Uterus (tissue), 4 donors: ENCODE results near the gene CKS1B. TPM values are rescaled to one million over a fixed set of nuclear protein-coding genes. Genes with fewer than 3 reads are reported as not detected.
"Not testable (repeated sequence)": the region's sequence is repeated elsewhere in the genome, so short reads cannot be mapped to it uniquely, and the experiment has no call there.

Experiments
- DNase-seq, 2 donors: peaks; one replicate each; pipeline ENCODE4 v3.0.0-alpha.2; 2019 to 2020
- H3K27ac ChIP-seq, 2 donors: fragments of 200-600 bp; sonication (generic); 1 replicate in 1 of 2; 2 replicates in 1 of 2; pipeline ENCODE4 v1.5.1; 2016 to 2018
- H3K27me3 ChIP-seq, 2 donors: fragments of 200-600 bp; sonication (generic); one replicate each; pipeline ENCODE4 v1.5.1; 2018 to 2019; ENCODE audit warnings: control low read depth in 1 of 2
- H3K36me3 ChIP-seq, 2 donors: fragments of 200-600 bp; sonication (generic); one replicate each; pipeline ENCODE4 v1.5.1; 2019; ENCODE audit warnings: control low read depth in 1 of 2
- H3K4me1 ChIP-seq, 2 donors: fragments of 200-600 bp; sonication (generic); one replicate each; pipeline ENCODE4 v1.5.1; 2018 to 2019; ENCODE audit warnings: control low read depth in 1 of 2
- H3K4me3 ChIP-seq, 2 donors: fragments of 200-600 bp; sonication (generic); 1 replicate in 1 of 2; 2 replicates in 1 of 2; pipeline ENCODE4 v1.5.1; 2018 to 2019; ENCODE audit warnings: mild to moderate bottlenecking in 1 of 2
- H3K9me3 ChIP-seq, 2 donors: fragments of 200-600 bp; sonication (generic); one replicate each; pipeline ENCODE4 v1.5.1; 2019; ENCODE audit warnings: control low read depth in 1 of 2
- POLR2A ChIP-seq, 2 donors: fragments of 450-650 bp; IDR thresholded peaks; one replicate each; pipeline ENCODE4 v1.6.1; 2016; ENCODE audit warnings: antibody characterized with exemption in 2 of 2, mild to moderate bottlenecking in 1 of 2, moderate library complexity in 1 of 2
- intact Hi-C: fragments of 100-400 bp; cut with DNase I; formaldehyde crosslinking; loops from one replicate; pipeline ENCODE4 v1.15.1; 2023; ENCODE audit warnings: low total_unique reads
- total RNA-seq, 4 donors: library from RNA; depleted of rRNA in 3 of 4; stranded (reverse); fragments of >200 nt in 3 of 4; gene quantifications; one replicate each; pipeline versions ENCODE4 v1.1.0 to v1.2.4, GENCODE V29; 2014 to 2023
- TF ChIP-seq, protein P1 (sequence below), 4 experiments: fragments of 200-600 bp in 2 of 4; fragments of 450-650 bp in 2 of 4; sonication (generic) in 2 of 4; IDR thresholded peaks; one replicate each; pipeline ENCODE4 v1.5.1; 2016 to 2019; ENCODE audit warnings: antibody characterized with exemption in 4 of 4, mild to moderate bottlenecking in 2 of 4, moderate library complexity in 1 of 4
- donor health status: DM: yes; HTN: yes; CAD: no.

Gene CKS1B
- total RNA-seq, 4 donors from 2014 or later = 14.1 to 52.7 (median 22.8) TPM

DNA sequence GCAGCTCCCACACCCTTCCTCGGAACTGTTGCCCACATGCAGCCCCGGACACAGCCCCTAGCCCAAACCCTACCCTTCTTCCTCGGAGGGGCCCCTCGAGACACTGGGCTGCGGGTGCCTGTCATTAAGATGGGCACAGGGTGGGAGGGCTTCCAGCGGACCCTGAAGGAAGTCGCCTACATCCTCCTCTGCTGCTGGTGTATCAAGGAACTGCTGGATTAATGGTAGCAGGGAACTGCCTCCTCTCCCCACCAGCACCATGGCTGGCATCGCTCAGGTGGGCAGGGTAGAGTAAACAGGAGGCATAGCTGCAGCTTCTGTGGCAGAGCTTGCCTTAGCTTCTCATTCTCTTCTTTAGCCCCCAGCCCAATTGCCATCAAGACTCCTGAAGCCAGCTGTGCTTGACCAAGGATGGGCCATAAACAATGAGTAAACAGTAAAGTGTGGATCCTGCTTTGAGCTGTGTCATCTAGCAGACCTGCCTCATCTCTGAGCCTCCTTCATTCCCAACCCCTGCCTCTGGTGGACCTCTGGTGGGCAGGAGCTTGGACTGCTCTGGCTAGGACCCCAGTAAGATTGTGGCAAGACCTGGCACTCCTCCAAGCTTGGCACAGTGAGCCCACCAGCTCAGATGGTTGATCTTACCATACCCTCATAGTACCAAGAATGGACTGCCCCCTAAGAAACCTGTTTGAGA is 19.2 kb downstream of the CKS1B start, which contains the start of gene LENEP:
LENEP (plus strand) TSS at position 15 of the 697 bp plus-strand sequence; CDS start at position 37, 22 bp downstream.
- Histone ChIP-seq H3K36me3 (no peaks in the 10 kb centered on the region), H3K4me1 (peaks cover 0 to 2% of the 10 kb centered on the region in 2 donors), H3K27ac (no peak within 1 kb of the TSS), H3K9me3 (no peaks in the 10 kb centered on the region), H3K4me3 (no peak within 1 kb of the TSS), H3K27me3 (no peaks in the 10 kb centered on the region)
- no peak for DNase-seq
- intact Hi-C loops = no loop called here
- TF ChIP-seq, protein P1, sequence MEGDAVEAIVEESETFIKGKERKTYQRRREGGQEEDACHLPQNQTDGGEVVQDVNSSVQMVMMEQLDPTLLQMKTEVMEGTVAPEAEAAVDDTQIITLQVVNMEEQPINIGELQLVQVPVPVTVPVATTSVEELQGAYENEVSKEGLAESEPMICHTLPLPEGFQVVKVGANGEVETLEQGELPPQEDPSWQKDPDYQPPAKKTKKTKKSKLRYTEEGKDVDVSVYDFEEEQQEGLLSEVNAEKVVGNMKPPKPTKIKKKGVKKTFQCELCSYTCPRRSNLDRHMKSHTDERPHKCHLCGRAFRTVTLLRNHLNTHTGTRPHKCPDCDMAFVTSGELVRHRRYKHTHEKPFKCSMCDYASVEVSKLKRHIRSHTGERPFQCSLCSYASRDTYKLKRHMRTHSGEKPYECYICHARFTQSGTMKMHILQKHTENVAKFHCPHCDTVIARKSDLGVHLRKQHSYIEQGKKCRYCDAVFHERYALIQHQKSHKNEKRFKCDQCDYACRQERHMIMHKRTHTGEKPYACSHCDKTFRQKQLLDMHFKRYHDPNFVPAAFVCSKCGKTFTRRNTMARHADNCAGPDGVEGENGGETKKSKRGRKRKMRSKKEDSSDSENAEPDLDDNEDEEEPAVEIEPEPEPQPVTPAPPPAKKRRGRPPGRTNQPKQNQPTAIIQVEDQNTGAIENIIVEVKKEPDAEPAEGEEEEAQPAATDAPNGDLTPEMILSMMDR (IDR thresholded peaks at IDR 0.05) = no peak
- TF ChIP-seq POLR2A (IDR thresholded peaks at IDR 0.05) = no peak

DNA sequence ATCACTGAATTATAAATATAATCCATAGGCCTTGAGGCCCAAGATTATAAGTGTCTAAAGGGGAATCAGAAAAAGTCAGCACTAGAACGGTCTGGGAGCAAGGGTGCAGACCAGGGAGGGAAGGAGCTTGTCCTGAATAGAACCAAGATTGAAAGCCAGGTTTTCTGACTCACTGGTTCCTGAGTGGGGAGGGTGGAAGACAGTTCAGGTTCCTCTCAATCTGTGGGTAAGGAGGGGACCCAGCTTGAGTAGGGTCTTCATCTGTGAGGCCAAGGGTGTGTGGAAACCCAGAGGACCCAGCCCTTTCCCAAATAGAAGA is 19.7 kb downstream of the CKS1B start:
- Histone ChIP-seq H3K27ac (no peak overlapping the region), H3K4me3 (no peak overlapping the region), H3K36me3 (no peaks in the 10 kb centered on the region), H3K27me3 (no peaks in the 10 kb centered on the region), H3K4me1 (peaks cover 0 to under 1% of the 10 kb centered on the region in 2 donors), H3K9me3 (no peaks in the 10 kb centered on the region)
- TF ChIP-seq POLR2A (IDR thresholded peaks at IDR 0.05) = no peak
- TF ChIP-seq, protein P1 (IDR thresholded peaks at IDR 0.05) = no peak
- DNase-seq = no peak
- intact Hi-C loops = no loop called here

DNA sequence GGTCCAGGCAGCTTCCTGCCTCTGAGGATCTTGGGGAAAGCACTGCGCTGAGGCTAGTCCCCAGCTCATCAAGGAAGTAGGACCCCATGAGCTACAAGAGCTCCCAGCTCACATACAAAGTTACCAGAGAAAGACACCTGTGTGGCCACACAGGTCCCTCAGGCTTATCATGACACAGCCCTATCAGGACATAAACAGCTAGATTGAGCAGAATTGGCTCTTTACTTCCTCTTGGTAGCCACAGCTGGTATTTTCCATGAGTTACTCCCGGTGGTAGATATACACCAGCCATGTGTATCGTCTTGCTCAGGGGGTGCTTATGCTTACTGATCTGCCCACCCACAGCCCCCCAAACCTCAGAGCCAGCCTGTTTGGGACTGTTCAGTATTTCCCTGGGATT is 20.1 kb downstream of the CKS1B start:
- Histone ChIP-seq H3K27me3 (no peaks in the 10 kb centered on the region), H3K4me1 (peaks cover 0 to 4% of the 10 kb centered on the region in 2 donors), H3K9me3 (no peaks in the 10 kb centered on the region), H3K36me3 (no peaks in the 10 kb centered on the region), H3K4me3 (no peak overlapping the region), H3K27ac (no peak overlapping the region)
- intact Hi-C loops = no loop called here
- TF ChIP-seq, protein P1 (IDR thresholded peaks at IDR 0.05) = no peak
- no peak for TF ChIP-seq POLR2A (IDR thresholded peaks at IDR 0.05)
- DNase-seq = no peak

GRCh38 chr1:154995301-154995983 is 21.0 kb downstream of the CKS1B start:
- peak; percentile 66 to 76 for DNase-seq
- H3K36me3 ChIP-seq, H3K27ac ChIP-seq, intact Hi-C loops, H3K27me3 ChIP-seq, H3K9me3 ChIP-seq, H3K4me3 ChIP-seq: not testable (repeated sequence)
- TF ChIP-seq, protein P1 (IDR thresholded peaks at IDR 0.05) = peak; percentile 24 to 43 (median 34)
- H3K4me1 ChIP-seq = peaks cover 0 to 11% of the 10 kb centered on the region in 2 donors

GRCh38 chr1:154996966-154997701 is 22.7 kb downstream of the CKS1B start:
- DNase-seq = no peak
- peaks cover 0 to 11% of the 10 kb centered on the region in 2 donors for H3K4me1 ChIP-seq
- H3K36me3 ChIP-seq = no peaks in the 10 kb centered on the region
- intact Hi-C loops = no loop called here
- H3K27ac ChIP-seq = no peak overlapping the region
- H3K9me3 ChIP-seq = no peaks in the 10 kb centered on the region
- H3K4me3 ChIP-seq = no peak overlapping the region
- no peak for TF ChIP-seq POLR2A (IDR thresholded peaks at IDR 0.05)
- TF ChIP-seq, protein P1 (IDR thresholded peaks at IDR 0.05) = no peak
- H3K27me3 ChIP-seq = no peaks in the 10 kb centered on the region
